H9 (cell line): Measurements from ENCODE around the gene ITGA2. TPM values are rescaled to one million over a fixed set of nuclear protein-coding genes. Genes with fewer than 3 reads are reported as not detected.

Experiments used
- DNase-seq: peaks from one replicate; pipeline ENCODE4 v3.0.0-alpha.2; 2017
- H2AFZ ChIP-seq: one replicate; pipeline ENCODE4 v1.6.1; 2013; ENCODE audit warnings: mild to moderate bottlenecking, low read length, control low read depth, moderate library complexity
- H2AK5ac ChIP-seq: 2 replicates; pipeline ENCODE4 v1.6.1; 2013; ENCODE audit warnings: low read length, control low read depth, mixed read lengths; ENCODE audit not compliant: insufficient read length
- H2BK120ac ChIP-seq: one replicate; pipeline ENCODE4 v1.6.1; 2013; ENCODE audit warnings: low read depth, mild to moderate bottlenecking, low read length, control low read depth, inconsistent platforms; ENCODE audit not compliant: poor library complexity, severe bottlenecking
- H2BK12ac ChIP-seq: 2 replicates; pipeline ENCODE4 v1.6.1; 2013; ENCODE audit warnings: low read length, control low read depth, mixed read lengths, low read depth; ENCODE audit not compliant: insufficient read length
- H2BK15ac ChIP-seq: 2 replicates; pipeline ENCODE4 v1.6.1; 2013; ENCODE audit warnings: low read depth, low read length, control low read depth
- H2BK20ac ChIP-seq: one replicate; pipeline ENCODE4 v1.6.1; 2013; ENCODE audit warnings: low read depth, mild to moderate bottlenecking, low read length, control low read depth, inconsistent platforms; ENCODE audit not compliant: poor library complexity, severe bottlenecking
- H2BK5ac ChIP-seq: 2 replicates; pipeline ENCODE4 v1.6.1; 2013; ENCODE audit warnings: low read length, control low read depth, mixed read lengths; ENCODE audit not compliant: insufficient read length
- H3K14ac ChIP-seq: 2 replicates; pipeline ENCODE4 v1.6.1; 2013; ENCODE audit warnings: low read length, control low read depth; ENCODE audit not compliant: insufficient read depth
- H3K18ac ChIP-seq: 2 replicates; pipeline ENCODE4 v1.6.1; 2013; ENCODE audit warnings: low read depth, mild to moderate bottlenecking, mixed read lengths, low read length, control low read depth; ENCODE audit not compliant: insufficient read length
- H3K23ac ChIP-seq: 2 replicates; pipeline ENCODE4 v1.6.1; 2013; ENCODE audit warnings: low read length, control low read depth, mixed read lengths, low read depth; ENCODE audit not compliant: insufficient read length
- H3K23me2 ChIP-seq: 2 replicates; pipeline ENCODE4 v1.6.1; 2013; ENCODE audit warnings: low read depth, mild to moderate bottlenecking, mixed read lengths, low read length, control low read depth; ENCODE audit not compliant: insufficient read length, poor library complexity, severe bottlenecking
- H3K27ac ChIP-seq: 2 replicates; pipeline ENCODE4 v1.5.1; 2013; ENCODE audit warnings: low read length, control low read depth, mixed read lengths, low read depth; ENCODE audit not compliant: insufficient read length
- H3K27me3 ChIP-seq: 2 replicates; pipeline ENCODE4 v1.6.1; 2013; ENCODE audit warnings: low read length, control low read depth, inconsistent platforms; ENCODE audit not compliant: insufficient read depth
- H3K4ac ChIP-seq: 2 replicates; pipeline ENCODE4 v1.6.1; 2013; ENCODE audit warnings: low read depth, mild to moderate bottlenecking, control low read depth, inconsistent platforms, low read length, moderate library complexity
- H3K4me1 ChIP-seq: 2 replicates; pipeline ENCODE4 v1.6.1; 2013; ENCODE audit warnings: low read length, control low read depth, inconsistent platforms; ENCODE audit not compliant: insufficient read depth
- H3K4me2 ChIP-seq: 2 replicates; pipeline ENCODE4 v1.6.1; 2013; ENCODE audit warnings: low read length, control low read depth, mixed read lengths; ENCODE audit not compliant: insufficient read length, insufficient read depth
- H3K56ac ChIP-seq: 2 replicates; pipeline ENCODE4 v1.6.1; 2013; ENCODE audit warnings: low read depth, mild to moderate bottlenecking, mixed read lengths, low read length, control low read depth; ENCODE audit not compliant: insufficient read length
- H3K79me1 ChIP-seq: 2 replicates; pipeline ENCODE4 v1.6.1; 2013; ENCODE audit warnings: low read depth, mild to moderate bottlenecking, moderate library complexity, low read length, control low read depth, inconsistent platforms; ENCODE audit not compliant: insufficient read depth, poor library complexity, severe bottlenecking
- H3K79me2 ChIP-seq: 2 replicates; pipeline ENCODE4 v1.6.1; 2013; ENCODE audit warnings: low read length, control low read depth, inconsistent platforms; ENCODE audit not compliant: insufficient read depth
- H3K9ac ChIP-seq: 2 replicates; pipeline ENCODE4 v1.6.1; 2013; ENCODE audit warnings: low read length, control low read depth, mixed read lengths; ENCODE audit not compliant: insufficient read length; ENCODE audit errors: extremely low read depth
- H3K9me3 ChIP-seq: one replicate; pipeline ENCODE4 v1.6.1; 2013; ENCODE audit warnings: low read depth, low read length, inconsistent platforms; ENCODE audit not compliant: control insufficient read depth
- H3T11ph ChIP-seq: one replicate; pipeline ENCODE4 v1.6.1; 2013; ENCODE audit warnings: mild to moderate bottlenecking, low read length, control low read depth, inconsistent platforms
- H4K20me1 ChIP-seq: one replicate; pipeline ENCODE4 v1.6.1; 2013; ENCODE audit not compliant: control insufficient read depth, insufficient read length, insufficient read depth
- H4K5ac ChIP-seq: 2 replicates; pipeline ENCODE4 v1.6.1; 2013; ENCODE audit warnings: low read depth, mild to moderate bottlenecking, mixed read lengths, low read length, control low read depth; ENCODE audit not compliant: insufficient read length
- H4K8ac ChIP-seq: replicated peaks from 2 replicates; pipeline ENCODE4 v1.6.1; 2013; ENCODE audit warnings: low read length, control low read depth, mixed read lengths, low read depth; ENCODE audit not compliant: insufficient read length
- H4K91ac ChIP-seq: 2 replicates; pipeline ENCODE4 v1.6.1; 2013; ENCODE audit warnings: low read depth, mild to moderate bottlenecking, moderate library complexity, mixed read lengths, low read length, control low read depth; ENCODE audit not compliant: insufficient read length
- H3K27ac Mint-ChIP-seq, 3 experiments: 2 replicates in 2 of 3; 3 replicates in 1 of 3; pipeline ENCODE4 v1.8.0; 2020 to 2021; ENCODE audit warnings: mixed read lengths in 3 of 3, mild to moderate bottlenecking in 1 of 3, moderate library complexity in 1 of 3
- H3K27me3 Mint-ChIP-seq: 2 replicates; pipeline ENCODE4 v1.8.0; 2021; ENCODE audit warnings: low read depth, mild to moderate bottlenecking, moderate library complexity, mixed read lengths
- H3K36me3 Mint-ChIP-seq, 3 experiments: 2 replicates in 2 of 3; 3 replicates in 1 of 3; pipeline ENCODE4 v1.8.0; 2020 to 2021; ENCODE audit warnings: low read depth in 3 of 3, mixed read lengths in 3 of 3; ENCODE audit not compliant: insufficient read depth in 1 of 3
- H3K4me1 Mint-ChIP-seq, 2 experiments: 2 replicates each; pipeline ENCODE4 v1.8.0; 2020; ENCODE audit warnings: mixed read lengths in 2 of 2
- H3K4me3 Mint-ChIP-seq, 2 experiments: 2 replicates in 1 of 2; 3 replicates in 1 of 2; pipeline ENCODE4 v1.8.0; 2020 to 2021; ENCODE audit warnings: mild to moderate bottlenecking in 2 of 2, mixed read lengths in 2 of 2, moderate library complexity in 1 of 2
- H3K9me3 Mint-ChIP-seq, 2 experiments: 2 replicates in 1 of 2; 3 replicates in 1 of 2; pipeline ENCODE4 v1.8.0; 2020; ENCODE audit warnings: mild to moderate bottlenecking in 2 of 2, mixed read lengths in 2 of 2, moderate library complexity in 1 of 2
- WGBS: extraction: QIAGEN DNeasy Blood & Tissue Kit; methylation state at CpG from one replicate; pipeline ENCODE4 v1.1.7; 2013; ENCODE audit warnings: missing lambda C conversion rate, low lambda C conversion rate, mixed read lengths; ENCODE audit not compliant: insufficient read length; ENCODE audit errors: extremely low coverage; 5-methylcytosine and 5-hydroxymethylcytosine counted together
- total RNA-seq: library from RNA; stranded (reverse); gene quantifications from 2 replicates; pipeline ENCODE4 v1.2.1, GENCODE V29; 2021
- TF ChIP-seq, protein P1 (sequence below): fragments of 200-600 bp; sonication (generic); conservative IDR thresholded peaks from 3 replicates; pipeline ENCODE4 v1.8.0; 2021; ENCODE audit warnings: antibody characterized with exemption, mild to moderate bottlenecking

Gene ITGA2
- total RNA-seq, 1 experiment from 2014 or later, result 3.0 TPM

DNA sequence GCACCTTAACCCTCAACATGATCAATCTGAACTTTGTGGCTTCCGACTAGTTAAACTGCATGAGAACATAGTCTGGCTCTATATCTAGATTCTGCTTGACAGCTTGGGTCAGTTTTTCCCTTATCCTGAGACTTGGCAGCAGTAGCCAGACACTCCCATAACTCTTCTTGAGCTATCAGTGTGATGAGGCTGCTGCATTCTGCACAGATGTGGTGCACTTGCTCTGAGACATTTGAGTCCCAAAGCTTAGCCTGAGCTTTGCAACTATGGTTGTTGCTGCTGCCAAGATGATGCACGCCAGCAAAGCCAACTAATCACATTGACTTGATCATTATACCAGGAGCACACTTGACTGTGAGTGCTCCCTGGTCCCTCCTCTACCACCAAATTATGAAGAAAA is 84.2 kb downstream of the ITGA2 start:
- WGBS, result no CpG with 5 or more reads among the region's 2 CpGs
- no peak overlapping the region for H3K23ac ChIP-seq

More for the DNA sequence above, 84.2 kb downstream of the ITGA2 start:
- no peak overlapping the region for H3K56ac ChIP-seq
- H3K14ac ChIP-seq, result no peak overlapping the region
- no peak overlapping the region for H2BK5ac ChIP-seq
- no peak overlapping the region for H2BK20ac ChIP-seq
- no peaks in the 10 kb centered on the region for H3K9me3 ChIP-seq
- no peak overlapping the region for H3K4ac ChIP-seq
- no peaks in the 10 kb centered on the region for H3K23me2 ChIP-seq
- TF ChIP-seq, protein P1, sequence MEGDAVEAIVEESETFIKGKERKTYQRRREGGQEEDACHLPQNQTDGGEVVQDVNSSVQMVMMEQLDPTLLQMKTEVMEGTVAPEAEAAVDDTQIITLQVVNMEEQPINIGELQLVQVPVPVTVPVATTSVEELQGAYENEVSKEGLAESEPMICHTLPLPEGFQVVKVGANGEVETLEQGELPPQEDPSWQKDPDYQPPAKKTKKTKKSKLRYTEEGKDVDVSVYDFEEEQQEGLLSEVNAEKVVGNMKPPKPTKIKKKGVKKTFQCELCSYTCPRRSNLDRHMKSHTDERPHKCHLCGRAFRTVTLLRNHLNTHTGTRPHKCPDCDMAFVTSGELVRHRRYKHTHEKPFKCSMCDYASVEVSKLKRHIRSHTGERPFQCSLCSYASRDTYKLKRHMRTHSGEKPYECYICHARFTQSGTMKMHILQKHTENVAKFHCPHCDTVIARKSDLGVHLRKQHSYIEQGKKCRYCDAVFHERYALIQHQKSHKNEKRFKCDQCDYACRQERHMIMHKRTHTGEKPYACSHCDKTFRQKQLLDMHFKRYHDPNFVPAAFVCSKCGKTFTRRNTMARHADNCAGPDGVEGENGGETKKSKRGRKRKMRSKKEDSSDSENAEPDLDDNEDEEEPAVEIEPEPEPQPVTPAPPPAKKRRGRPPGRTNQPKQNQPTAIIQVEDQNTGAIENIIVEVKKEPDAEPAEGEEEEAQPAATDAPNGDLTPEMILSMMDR, result no peak
- Mint-ChIP-seq H3K9me3 (no peaks in the 10 kb centered on the region), H3K4me1 (no peaks in the 10 kb centered on the region), H3K36me3 (peaks cover 0 to 6% (median 0%) of the 10 kb centered on the region in 3 experiments; a peak in 1 of 7 replicates), H3K4me3 (no peak overlapping the region), H3K27me3 (no peaks in the 10 kb centered on the region), H3K27ac (no peak overlapping the region; a peak in 1 of 7 replicates)
- no peak overlapping the region for H3K9ac ChIP-seq
- no peak overlapping the region for H3K27ac ChIP-seq
- no peak overlapping the region for H2BK120ac ChIP-seq
- H2AK5ac ChIP-seq, result no peak overlapping the region
- no peaks in the 10 kb centered on the region for H4K20me1 ChIP-seq
- DNase-seq, result no peak
- no peak overlapping the region for H2BK15ac ChIP-seq
- no peaks in the 10 kb centered on the region for H3K79me1 ChIP-seq
- no peaks in the 10 kb centered on the region for H3K4me1 ChIP-seq
- no peaks in the 10 kb centered on the region for H3K79me2 ChIP-seq
- no peak overlapping the region for H4K8ac ChIP-seq
- no peak overlapping the region for H3K4me2 ChIP-seq
- H4K91ac ChIP-seq, result no peak overlapping the region
- H3K27me3 ChIP-seq, result no peaks in the 10 kb centered on the region
- H3T11ph ChIP-seq, result no peak overlapping the region
- no peak overlapping the region for H2BK12ac ChIP-seq
- no peak overlapping the region for H2AFZ ChIP-seq
- no peak overlapping the region for H4K5ac ChIP-seq
- no peak overlapping the region for H3K18ac ChIP-seq
